Keratinocyte (primary cell): ENCODE measurements around the gene HIP1.
"Not testable (repeated sequence)": the region's sequence is repeated elsewhere in the genome, so short reads cannot be mapped to it uniquely, and the experiment has no call there.

Experiments
- CTCF ChIP-seq, 3 experiments: IDR thresholded peaks in 1 of 3; conservative IDR thresholded peaks in 1 of 3; optimal IDR thresholded peaks in 1 of 3; 2 replicates in 2 of 3; 3 replicates in 1 of 3; pipeline versions ENCODE3 to v1.5.1; 2011; ENCODE audit warnings: low read length in 3 of 3, mild to moderate bottlenecking in 3 of 3, moderate library complexity in 2 of 3, control low read depth in 1 of 3, inconsistent platforms in 1 of 3; ENCODE audit not compliant: insufficient read depth in 2 of 3; ENCODE audit errors: extremely low read depth in 1 of 3
- EZH2 ChIP-seq: IDR thresholded peaks from one replicate; pipeline ENCODE4 v1.6.1; 2012; ENCODE audit warnings: inconsistent platforms, mild to moderate bottlenecking, low read length, moderate library complexity

- TF ChIP-seq CTCF (optimal IDR thresholded peaks at IDR 0.05 in 1 of 3, IDR thresholded peaks at IDR 0.05 in 1 of 3, conservative IDR thresholded peaks at IDR 0.05 in 1 of 3; ENCODE audit: extremely low read depth in 1 of 3, insufficient read depth in 2 of 3, low read length in 3 of 3); EZH2: not testable (repeated sequence)
Measured at GRCh38 chr7:75609416-75609815, 129.3 kb downstream of the HIP1 start.
